ENCODE data around the gene MACC1.

Gene MACC1

DNA sequence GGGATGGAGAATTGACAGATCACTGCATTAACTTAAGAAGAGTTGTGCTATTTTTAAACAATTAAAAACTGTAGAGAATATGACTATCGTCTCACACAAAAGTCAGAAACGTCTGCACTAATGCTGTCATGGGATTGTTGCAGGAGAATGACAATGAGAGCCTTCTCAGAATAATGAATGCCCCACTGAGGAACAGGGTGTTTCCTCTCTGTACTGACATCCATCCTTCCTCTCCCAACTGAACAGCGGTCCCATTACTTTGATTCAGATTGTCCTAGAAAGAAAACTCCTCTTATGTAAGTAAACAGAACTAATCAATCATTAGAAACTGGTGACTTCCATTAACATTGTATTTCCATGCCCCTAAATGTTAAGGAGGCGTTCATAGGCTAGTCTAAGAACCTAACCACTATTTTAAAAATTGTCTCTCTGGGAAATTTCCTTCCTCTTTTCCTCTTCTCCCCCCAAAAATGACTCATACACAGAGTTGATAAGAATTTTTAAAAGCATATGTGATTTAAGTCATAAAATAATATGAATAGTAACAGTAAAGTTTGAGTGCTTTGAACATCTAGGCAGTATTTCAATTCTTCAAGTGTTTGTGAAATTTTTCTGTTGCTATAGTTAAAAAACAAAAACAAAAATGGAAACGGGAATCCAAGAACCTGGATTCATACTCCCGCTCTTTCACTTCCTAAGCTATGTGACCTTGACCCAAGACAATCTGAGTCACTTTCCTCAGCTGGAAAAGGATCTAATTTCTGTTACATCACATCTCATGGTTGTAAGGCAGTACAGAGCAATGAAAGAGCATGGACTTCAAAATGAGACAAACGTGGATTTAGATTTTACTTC lies 12.7 kb upstream of the MACC1 start:
- no peak for DNase-seq (ENCODE audit: low read depth in 1 of 2, low spot score in 1 of 2)

DNA sequence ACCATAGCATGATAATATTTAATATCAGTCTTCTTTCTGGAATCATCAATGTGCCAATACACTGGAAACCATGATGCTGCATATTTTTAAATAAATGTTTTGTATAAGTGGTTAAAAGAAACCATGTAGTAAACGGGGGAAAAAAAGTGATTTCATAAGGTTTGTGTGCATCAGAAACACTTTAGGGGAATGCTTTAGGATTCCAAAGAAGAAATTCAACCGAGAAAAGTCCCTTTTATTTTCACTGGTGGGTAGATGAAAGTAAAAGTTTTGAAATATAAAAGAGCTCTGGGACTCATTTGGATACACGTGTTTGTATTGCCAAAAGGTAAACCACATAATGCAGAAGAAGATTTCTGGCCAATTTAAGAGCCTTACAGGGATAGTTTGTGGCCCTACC lies 11.9 kb upstream of the MACC1 start:
- no peak for DNase-seq (ENCODE audit: low read depth in 1 of 2, low spot score in 1 of 2)

DNA sequence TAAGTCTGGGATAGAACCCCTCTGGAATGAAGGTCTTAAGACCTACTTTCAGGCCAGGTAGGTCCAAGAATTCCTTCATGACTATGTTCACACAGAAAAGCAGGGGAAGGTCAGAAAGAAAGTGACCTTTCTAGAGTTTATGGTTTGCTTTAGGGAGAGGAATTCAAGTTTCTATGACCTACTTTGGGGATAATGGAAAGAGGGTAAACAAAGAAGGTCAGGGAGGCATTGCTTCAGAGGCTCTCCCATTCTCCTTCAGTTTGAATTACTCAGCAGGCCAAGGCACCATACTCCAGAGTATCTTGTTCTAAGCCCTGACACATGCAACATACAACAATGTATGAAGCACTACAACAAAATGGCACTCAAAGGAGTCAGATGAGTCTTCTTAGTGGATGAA lies 11.5 kb upstream of the MACC1 start:
- DNase-seq (ENCODE audit: low read depth in 1 of 2, low spot score in 1 of 2): no peak

DNA sequence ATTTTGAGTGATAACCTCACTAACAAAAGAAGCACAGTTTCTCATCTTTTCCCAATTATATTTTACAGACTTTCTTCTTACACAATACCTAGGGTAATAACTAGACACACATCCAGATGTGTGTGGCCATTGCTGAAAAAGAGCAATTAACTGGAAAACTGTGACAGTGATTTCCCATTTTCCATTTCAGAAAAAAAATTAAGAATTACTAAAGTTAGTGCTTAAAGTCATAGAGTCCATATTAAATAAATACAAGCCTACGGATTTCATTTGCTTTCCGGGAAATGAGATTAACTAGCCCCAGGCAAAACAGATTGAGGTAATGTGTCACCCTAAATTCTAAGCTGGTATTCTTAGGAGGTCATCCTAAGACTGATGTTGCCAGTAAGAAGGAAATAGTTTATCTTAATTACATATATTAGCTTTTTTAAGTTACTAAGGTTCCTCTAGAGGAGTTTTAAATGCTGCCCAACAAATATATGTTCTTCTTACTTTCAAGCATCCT lies 10.2 kb upstream of the MACC1 start:
- DNase-seq (ENCODE audit: low read depth in 1 of 2, low spot score in 1 of 2): no peak

DNA sequence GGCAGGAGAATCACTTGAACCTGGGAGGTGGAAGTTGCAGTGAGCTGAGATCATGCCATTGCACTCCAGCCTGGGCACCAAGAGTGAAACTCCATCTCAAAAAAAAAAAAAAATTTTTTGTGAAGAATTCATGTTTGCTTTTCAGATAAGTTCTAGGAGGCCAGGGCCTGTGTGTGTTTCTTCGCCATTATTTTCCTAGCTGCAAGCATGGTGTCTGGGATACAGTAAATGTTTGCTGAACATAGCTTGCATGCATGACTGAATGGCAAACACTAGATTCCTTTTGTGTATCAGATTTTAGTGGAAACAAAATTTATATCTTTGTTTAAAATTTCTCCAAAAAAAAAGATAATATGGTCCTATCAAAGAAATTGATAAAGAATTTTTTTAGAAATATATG lies 9.7 kb upstream of the MACC1 start:
- DNase-seq (ENCODE audit: low read depth in 1 of 2, low spot score in 1 of 2): no peak

DNA sequence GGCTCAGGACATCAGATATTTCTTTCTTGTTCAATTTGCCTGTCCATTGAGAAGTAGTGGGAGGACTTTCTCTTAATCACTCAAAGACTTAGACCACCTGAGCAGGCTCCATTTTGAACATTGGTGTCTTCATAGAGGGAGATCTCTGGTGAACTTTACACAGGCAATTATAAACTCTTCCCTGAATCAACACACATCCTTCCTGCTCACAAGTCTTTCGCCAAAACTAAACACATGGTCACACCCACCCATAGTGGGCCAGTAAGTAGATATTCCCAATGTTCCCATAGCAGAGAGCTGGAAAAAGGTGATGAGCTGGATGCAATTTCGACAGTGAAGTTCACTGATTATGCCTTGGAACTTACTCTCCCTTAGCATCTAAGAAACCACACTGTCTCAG lies 8.2 kb upstream of the MACC1 start:
- no peak for DNase-seq (ENCODE audit: low read depth in 1 of 2, low spot score in 1 of 2)

DNA sequence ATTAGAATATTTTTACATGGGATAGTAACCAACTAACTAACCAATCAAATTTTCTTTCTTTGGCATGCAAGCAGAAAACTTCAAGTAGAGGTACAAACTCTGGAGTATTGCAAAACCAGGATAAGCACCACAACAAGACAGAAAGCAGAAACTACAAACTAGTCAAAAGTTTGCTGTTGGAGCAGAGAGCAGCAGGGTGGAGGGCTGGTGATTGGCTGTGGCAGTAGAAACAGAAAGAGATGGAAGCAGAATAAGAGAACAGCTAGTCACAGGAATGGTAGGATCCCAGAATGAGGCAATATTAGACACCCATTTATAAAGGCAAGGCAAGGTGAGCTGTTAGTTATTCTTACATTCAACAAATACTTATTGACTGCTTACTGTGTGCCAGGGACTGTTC lies 6.8 kb upstream of the MACC1 start:
- no peak for DNase-seq (ENCODE audit: low read depth in 1 of 2, low spot score in 1 of 2)

DNA sequence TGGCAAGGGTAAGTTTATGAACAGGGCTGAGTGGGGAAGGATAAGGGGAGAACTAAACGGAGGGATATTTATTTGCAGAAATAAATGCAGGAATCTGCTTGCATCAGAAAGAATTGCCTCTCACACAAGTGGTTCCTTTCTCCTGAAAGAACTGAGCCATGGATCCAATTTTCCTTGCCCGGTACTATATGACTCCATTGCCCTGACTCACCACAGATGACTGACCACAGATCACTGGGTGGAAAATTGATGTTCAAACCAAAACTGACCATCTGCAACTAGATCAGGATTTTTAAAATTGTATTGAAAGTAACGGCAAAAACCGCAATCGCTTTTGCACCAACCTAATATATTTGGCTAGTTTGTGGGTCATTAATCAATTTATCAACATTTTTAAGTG lies 6.2 kb upstream of the MACC1 start:
- no peak for DNase-seq (ENCODE audit: low read depth in 1 of 2, low spot score in 1 of 2)

DNA sequence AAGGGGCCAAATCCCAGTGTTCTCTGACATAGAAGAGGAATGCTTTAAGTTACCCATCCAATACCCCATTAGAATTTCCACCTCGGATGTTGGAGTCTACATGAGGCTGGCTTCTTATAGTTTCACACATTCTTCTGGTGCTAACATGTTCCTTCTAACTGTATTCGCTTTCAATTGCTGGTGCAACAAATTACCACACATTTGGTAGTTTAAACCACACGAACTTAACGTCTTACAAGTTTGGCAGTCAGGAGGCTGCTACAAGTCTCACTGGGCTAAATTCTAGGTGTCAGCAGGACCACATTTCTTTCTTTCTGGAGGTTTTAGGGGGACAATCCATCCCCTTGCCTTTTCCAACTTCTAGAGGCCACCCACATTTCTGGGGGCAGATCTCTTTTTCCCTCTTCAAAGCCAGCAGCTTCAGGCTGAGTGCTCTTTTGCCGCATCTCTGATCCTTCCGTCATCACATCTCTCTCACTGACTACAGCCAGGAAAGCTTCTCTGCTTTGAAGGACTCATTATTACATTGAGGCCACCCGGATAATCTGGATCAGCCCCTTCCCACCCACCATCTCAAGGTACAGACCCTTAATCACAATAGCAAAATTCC lies 5.1 kb upstream of the MACC1 start:
- no peak for DNase-seq (ENCODE audit: low read depth in 1 of 2, low spot score in 1 of 2)

DNA sequence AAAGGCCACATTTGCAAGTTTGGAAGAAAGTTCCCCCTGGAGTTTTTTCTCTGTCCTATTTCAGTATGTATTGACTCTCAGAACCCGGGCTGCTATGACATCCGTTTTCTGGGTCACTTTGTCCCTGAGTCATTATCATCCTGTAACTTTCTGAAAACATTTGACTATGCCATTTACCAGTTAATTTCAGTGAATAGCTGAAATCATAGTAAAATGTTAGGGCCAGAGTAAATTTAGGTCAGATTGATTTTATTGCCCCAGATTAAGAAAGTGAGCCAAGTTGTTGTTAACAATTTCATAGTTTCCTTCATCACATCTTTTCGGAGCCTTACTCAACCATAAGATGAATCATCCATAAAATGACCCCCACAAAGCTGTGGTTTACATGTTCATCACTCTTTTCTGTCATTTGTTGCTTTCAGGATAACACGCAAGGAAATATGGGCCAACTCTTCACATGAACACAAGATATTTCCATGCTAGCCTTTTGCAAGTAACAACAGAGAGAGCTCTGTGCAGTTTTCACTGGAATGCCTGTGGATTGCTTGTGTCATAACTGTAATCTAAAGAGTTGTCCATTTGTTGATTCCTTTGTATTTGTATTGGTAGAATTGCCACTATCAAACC lies 3.9 kb upstream of the MACC1 start:
- no peak for DNase-seq (ENCODE audit: low read depth in 1 of 2, low spot score in 1 of 2)

DNA sequence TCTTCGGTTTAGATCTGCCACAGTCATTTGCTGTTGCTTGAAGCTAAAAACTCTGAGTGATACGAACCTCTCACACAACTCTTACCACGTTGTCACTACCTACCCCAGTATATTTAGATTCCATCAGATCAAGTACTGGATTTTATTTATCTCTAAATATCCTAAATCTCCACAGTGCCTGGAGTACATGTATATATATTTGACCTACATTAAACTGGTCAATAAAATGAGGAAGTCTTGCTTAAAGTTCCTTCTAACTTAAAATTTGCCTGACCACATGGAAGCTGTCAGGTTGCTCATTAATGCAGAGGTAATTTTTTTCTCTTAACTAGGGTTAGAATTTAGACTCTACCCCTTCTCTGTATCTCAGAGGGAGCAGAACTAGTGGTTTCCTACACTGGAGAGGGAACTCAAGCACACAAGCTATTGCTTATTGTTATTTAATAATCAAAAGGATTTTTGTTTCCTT lies 3.1 kb upstream of the MACC1 start:
- DNase-seq (ENCODE audit: low read depth in 1 of 2, low spot score in 1 of 2): no peak

DNA sequence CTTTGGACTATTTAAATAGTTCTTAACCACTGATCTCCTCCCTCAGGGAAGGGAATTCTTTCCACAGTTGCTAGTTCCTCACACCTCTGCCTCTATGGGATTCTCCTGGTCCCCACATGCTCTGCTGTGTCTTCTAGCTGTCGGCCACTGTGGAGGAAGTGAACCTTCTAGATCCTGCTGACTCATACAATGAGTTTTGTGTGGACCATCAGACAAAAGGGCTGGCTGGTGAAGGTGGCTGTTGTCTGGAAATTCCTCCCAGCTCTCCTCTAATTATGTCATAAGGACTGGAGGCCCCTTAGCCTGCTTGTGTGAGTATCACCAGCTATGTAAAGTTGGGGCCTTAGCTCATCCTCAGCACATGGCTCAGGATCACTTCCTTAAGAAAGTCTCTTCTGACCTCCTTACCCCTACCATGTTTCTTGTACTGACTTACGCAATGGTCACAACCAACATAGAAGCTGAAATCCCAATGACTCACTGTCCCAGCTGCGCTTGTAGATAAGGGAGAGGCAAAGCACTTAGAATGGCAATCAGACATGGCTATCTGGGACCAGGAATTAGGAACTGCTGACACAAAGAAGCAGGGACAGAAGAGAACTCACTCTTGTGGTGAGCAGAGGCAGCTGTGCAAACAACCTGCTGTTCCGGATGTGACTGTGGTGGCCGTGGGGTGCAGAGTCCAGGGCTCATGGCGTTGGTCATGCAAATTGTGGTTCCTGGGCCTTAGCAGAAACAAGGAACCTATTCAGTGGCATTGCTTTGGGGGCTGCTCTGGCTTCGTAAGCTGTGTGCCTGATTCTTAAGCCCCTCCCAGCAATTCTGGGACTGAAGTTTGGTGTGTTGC lies 2.5 kb upstream of the MACC1 start:
- DNase-seq (ENCODE audit: low read depth in 1 of 2, low spot score in 1 of 2): no peak

DNA sequence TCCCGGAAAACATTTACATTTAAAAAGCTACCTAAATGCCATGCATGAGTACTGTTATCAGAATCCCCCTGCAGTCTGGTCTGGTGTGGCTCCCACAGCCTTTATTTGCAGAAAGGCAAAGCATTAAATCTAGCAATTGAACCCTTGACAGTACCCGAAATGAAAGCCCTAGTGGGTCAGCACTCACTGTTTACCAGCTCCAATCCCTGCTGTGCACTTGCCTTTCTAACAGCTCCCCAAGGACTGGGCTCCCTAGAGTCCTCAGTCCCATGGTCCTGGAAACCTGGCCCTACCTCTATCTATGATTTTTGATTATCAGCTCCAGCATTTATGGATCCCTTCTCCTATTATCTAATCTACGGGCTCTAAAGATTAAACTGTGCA lies 1.9 kb upstream of the MACC1 start:
- no peak for DNase-seq (ENCODE audit: low read depth in 1 of 2, low spot score in 1 of 2)

DNA sequence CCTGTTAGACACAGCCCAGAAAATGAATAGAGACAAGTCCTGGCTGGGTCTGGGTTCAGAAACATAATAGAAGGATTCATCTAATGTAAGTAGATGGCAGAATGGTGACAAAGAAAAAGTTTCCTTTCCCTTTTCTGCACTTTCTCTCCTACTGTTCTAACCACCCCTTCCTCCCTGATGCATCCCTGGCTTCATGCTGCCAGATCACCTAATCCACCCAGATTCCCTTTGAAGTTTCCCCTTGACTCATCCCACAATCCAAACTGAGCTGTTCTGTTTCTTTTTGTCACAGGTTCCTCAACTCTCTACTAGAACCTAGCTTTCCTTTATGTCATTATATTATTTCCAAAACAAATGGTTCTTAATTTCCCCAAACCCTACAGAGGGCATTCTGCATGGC lies 1.1 kb upstream of the MACC1 start:
- no peak for DNase-seq (ENCODE audit: low read depth in 1 of 2, low spot score in 1 of 2)

DNA sequence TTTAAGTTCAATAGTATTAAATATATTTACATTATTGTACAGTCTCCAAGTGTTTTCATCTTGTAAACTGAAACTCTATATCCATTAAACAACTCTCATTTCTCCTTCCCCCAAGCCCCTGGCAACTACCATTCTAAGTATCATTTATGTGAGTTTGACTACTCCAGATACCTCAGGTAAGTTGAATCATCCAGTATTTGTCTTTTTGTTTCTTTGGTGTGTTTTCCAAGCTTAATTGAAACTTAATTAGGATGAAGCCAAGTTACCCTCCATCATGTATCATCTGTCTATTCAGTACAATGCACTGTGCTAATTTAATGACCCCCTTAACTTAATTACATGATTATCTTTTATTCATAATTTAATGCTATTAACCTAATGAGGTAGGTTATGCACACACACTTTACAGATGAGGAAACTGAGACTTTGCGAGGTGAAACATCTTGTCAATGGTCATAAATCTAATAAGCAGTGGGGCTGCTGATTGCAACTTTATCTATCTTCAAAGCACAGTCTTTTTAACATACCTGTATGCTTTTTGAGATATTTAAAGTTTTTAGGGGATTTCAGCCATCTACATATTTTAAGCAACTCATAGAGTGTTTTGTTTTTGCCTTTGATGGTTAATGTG lies 663 bp downstream of the MACC1 start:
- no peak for DNase-seq (ENCODE audit: low read depth in 1 of 2, low spot score in 1 of 2)

DNA sequence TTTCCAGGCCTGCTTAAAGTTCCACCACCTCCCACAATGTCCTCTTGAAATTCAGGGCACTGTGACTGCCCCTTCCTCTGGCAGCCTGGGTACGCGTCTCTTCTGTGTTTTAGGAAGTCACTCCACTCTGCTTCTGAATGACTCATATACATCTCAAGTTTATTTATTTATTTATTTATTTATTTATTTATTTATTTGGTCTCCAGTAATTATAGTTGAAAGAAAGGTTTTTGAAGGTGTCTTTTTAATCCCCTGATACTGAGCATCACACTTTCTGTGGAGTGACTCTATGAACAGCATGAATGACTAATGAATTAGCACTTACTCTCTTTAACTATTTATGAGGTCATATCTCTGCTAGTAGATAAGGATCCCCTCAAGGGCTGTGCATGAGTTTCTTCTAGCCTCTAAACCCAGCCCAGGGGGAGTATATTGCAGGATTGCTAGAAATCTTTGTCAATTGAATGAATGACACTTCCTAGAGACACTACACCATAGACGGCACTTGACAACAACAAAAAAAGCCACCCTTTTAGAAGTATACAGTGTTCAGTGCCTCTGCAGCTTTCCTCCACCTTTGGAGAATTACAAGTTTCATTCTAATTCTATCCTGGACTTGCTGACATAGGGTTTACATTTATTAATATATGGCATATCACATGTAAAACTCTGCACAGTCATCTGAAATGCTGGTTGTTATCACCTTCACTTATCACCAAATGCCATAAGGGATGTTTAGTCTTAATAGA lies 2.1 kb downstream of the MACC1 start:
- no peak for DNase-seq (ENCODE audit: low read depth in 1 of 2, low spot score in 1 of 2)

DNA sequence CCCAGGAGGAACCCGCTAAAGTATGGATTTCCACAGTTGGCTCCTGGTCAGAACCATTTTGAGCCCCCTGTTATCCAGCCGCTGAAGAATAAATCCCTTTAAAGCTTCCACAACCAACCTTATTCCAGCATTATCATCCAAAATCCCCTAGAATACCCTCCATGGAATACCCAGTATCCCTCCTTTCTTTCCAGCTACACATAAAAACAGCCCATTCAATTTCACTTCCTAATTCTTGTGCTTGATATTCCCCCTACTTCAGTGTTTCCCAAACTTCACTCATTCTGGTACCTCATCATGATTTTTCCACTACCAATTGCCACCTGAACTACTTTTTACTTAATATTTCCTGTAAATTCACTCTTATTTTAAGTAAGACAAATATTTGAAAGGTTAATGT lies 3.1 kb downstream of the MACC1 start:
- DNase-seq (ENCODE audit: low read depth in 1 of 2, low spot score in 1 of 2): no peak

DNA sequence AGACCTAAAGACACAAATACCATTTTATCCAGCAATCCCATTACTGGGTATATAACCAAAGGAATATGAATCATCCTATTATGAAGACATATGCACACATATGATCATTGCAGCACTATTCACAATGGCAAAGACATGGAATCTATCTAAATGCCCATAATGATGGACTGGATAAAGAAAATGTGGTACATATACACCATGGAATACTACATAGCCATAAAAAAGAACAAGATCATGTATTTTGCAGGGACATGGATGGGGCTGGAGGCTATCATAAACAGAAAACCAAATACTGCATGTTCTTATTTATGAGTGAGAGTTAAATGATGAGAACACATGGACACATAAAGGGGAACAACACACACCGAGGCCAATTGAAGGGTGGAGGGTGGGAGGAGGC lies 3.8 kb downstream of the MACC1 start:
- no peak for DNase-seq (ENCODE audit: low read depth in 1 of 2, low spot score in 1 of 2)

DNA sequence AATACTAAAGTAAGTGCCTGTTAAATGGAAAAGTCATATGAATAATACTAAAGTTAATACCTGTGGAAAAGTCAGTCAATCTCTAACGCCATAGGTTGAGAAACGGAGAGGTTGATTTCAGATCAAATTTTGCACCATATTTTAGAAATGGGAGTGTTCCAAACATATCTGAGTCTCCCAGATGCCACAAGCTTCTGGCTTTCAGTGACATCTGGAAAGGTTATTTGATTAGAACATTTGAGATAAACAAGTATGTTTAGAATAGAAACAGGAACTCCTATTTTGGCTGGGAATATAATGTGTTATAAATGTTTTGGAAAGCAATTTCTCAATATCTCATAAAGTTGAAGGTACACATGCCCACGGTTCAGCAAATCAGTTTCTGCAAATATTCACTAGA lies 5.8 kb downstream of the MACC1 start:
- DNase-seq (ENCODE audit: low read depth in 1 of 2, low spot score in 1 of 2): no peak

DNA sequence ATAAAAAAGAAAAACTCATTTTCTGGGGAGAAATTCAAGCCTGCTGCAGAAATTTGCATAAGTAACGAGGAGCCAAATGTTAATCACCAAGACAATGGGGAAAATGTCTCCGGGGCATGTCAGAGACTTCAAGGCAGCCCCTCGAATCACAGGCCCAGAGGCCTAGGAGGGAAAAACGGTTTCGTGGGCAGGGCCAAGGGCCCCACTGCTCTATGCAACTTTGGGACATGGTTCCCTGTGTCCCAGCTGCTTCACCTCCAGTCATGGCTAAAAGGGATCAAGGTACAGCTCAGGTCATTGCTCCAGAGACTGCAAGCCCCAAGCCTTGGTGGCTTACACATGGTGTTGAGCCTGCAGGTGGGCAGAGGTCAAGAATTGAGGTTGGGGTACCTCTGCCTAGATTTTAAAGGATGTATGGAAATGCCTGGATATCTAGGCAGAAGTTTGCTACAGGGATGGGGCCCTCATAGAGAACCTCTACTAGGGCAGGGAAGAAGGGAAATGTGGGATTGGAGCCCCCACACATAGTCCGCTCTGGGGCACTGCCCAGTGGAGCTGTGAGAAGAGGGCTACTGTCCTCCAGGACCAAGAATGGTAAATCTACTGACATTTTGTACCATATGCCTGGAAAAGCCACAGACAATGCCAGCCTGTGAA lies 8.4 kb downstream of the MACC1 start:
- no peak for DNase-seq (ENCODE audit: low read depth in 1 of 2, low spot score in 1 of 2)

Measured in activated CD4-positive, alpha-beta T cell treated with anti-CD3 and anti-CD28 coated beads, Interleukin-2, amount 50 U/mL, for 24 hours (primary cell).